ENCODE data around the gene EME2. TPM values are rescaled to one million over a fixed set of nuclear protein-coding genes. Genes with fewer than 3 reads are reported as not detected.
A peak's percentile ranks its signal among the peaks of the same experiment; 100 is the strongest.

Gene EME2
- total RNA-seq, 1 experiment from 2014 or later: 63.6 TPM

- Histone ChIP-seq H3K23ac (ENCODE audit: insufficient read length, low read depth, low read length) (no peak overlapping the region), H4K91ac (ENCODE audit: insufficient read length, low read depth, low read length) (no peak overlapping the region), H2BK120ac (ENCODE audit: low read depth, low read length, poor library complexity, severe bottlenecking) (no peak overlapping the region), H2AK5ac (ENCODE audit: insufficient read length, low read length) (no peak overlapping the region), H4K20me1 (ENCODE audit: control insufficient read depth, insufficient read depth, insufficient read length) (no peaks in the 10 kb centered on the region), H3K79me1 (ENCODE audit: insufficient read depth, low read depth, low read length, poor library complexity, severe bottlenecking) (no peaks in the 10 kb centered on the region), H2BK5ac (ENCODE audit: insufficient read length, low read length) (no peak overlapping the region), H3K27me3 (ENCODE audit: insufficient read depth, low read length) (no peaks in the 10 kb centered on the region), H3T11ph (ENCODE audit: low read length) (no peak overlapping the region), H3K9ac (ENCODE audit: extremely low read depth, insufficient read length, low read length) (no peak overlapping the region), H3K56ac (ENCODE audit: insufficient read length, low read depth, low read length) (no peak overlapping the region), H3K79me2 (ENCODE audit: insufficient read depth, low read length) (no peaks in the 10 kb centered on the region), H2BK15ac (ENCODE audit: low read depth, low read length) (no peak overlapping the region), H3K9me3 (ENCODE audit: control insufficient read depth, low read depth, low read length) (no peaks in the 10 kb centered on the region), H3K4me1 (ENCODE audit: insufficient read depth, low read length) (no peaks in the 10 kb centered on the region), H3K4ac (ENCODE audit: low read depth, low read length) (no peak overlapping the region), H2BK20ac (ENCODE audit: low read depth, low read length, poor library complexity, severe bottlenecking) (no peak overlapping the region), H3K18ac (ENCODE audit: insufficient read length, low read depth, low read length) (no peak overlapping the region), H2BK12ac (ENCODE audit: insufficient read length, low read depth, low read length) (no peak overlapping the region), H2AFZ (ENCODE audit: low read length) (no peak overlapping the region), H3K4me2 (ENCODE audit: insufficient read depth, insufficient read length, low read length) (no peak overlapping the region), H3K23me2 (ENCODE audit: insufficient read length, low read depth, low read length, poor library complexity, severe bottlenecking) (no peaks in the 10 kb centered on the region), H4K5ac (ENCODE audit: insufficient read length, low read depth, low read length) (no peak overlapping the region), H3K27ac (ENCODE audit: insufficient read length, low read depth, low read length) (no peak overlapping the region), H3K14ac (ENCODE audit: insufficient read depth, low read length) (no peak overlapping the region), H4K8ac (replicated peaks; ENCODE audit: insufficient read length, low read depth, low read length) (peak overlapping the region; percentile 2)
- peaks cover 2 to 19% (median 16%) of the 10 kb centered on the region in 3 experiments; a peak in 6 of 7 replicates for H3K36me3 Mint-ChIP-seq (ENCODE audit: insufficient read depth in 1 of 3, low read depth in 3 of 3)
- H3K27me3 Mint-ChIP-seq (ENCODE audit: low read depth): no peaks in the 10 kb centered on the region
- H3K27ac Mint-ChIP-seq: peak overlapping the region in 1 of 3 experiments; percentile 24; a peak in 3 of 7 replicates
- H3K9me3 Mint-ChIP-seq: no peaks in the 10 kb centered on the region
- H3K4me3 Mint-ChIP-seq: no peak overlapping the region
- WGBS (ENCODE audit: extremely low coverage, insufficient read length, low lambda C conversion rate): no CpG with 5 or more reads among the region's 32 CpGs
- no peak for DNase-seq
- TF ChIP-seq CTCF (conservative IDR thresholded peaks at IDR 0.05): no peak
- peaks cover 0 to 4% of the 10 kb centered on the region in 2 experiments; a peak in 3 of 4 replicates for H3K4me1 Mint-ChIP-seq
Observed at GRCh38 chr16:1726661-1727502, 45.7 kb upstream of the EME2 start.

Measured in H9 (cell line).